PC-3 (cell line): Measurements from ENCODE around the gene RPS2. TPM values are rescaled to one million over a fixed set of nuclear protein-coding genes. Genes with fewer than 3 reads are reported as not detected.
A peak's percentile ranks its signal among the peaks of the same experiment; 100 is the strongest.

Experiments used
- ATAC-seq: fragments of 200-7000 bp; cut with Tn5 transposase; 2 replicates; pipeline ENCODE4 v1.9.1; 2020; ENCODE audit warnings: mild to moderate bottlenecking, moderate library complexity
- BruUV-seq: library from RNA; stranded (reverse); fragments of 400-500 nt; replicated peaks from 2 replicates; lab custom pipeline; 2021; lab: Mats Ljungman, UMichigan
- CTCF ChIA-PET: fragments of 300-600 bp; sonication (Branson Sonifier 250); formaldehyde crosslinking; loops from one replicate; lab custom pipeline; 2022; ENCODE audit warnings: antibody characterized with exemption; lab: Charles Lee
- POLR2A ChIA-PET: fragments of 300-600 bp; sonication (Branson Sonifier 250); formaldehyde crosslinking; loops from one replicate; lab custom pipeline; 2022; ENCODE audit warnings: antibody characterized with exemption; ENCODE audit not compliant: unreplicated experiment; lab: Charles Lee
- DNase-seq: peaks from one replicate; pipeline ENCODE4 v3.0.0-alpha.2; 2015
- H2AFZ ChIP-seq: fragments of 300-600 bp; sonication (generic); 2 replicates; pipeline ENCODE4 v1.6.0; 2016; ENCODE audit warnings: antibody characterized with exemption, low read length
- H3F3A ChIP-seq: fragments of 300-600 bp; sonication (generic); one replicate; pipeline ENCODE4 v1.6.0; 2017; ENCODE audit warnings: antibody characterized with exemption, low read length, control low read depth, mild to moderate bottlenecking; ENCODE audit not compliant: unreplicated experiment
- H3K27ac ChIP-seq: fragments of 300-600 bp; sonication (generic); 2 replicates; pipeline ENCODE4 v1.5.1; 2016; ENCODE audit warnings: mild to moderate bottlenecking, low read length
- H3K27me3 ChIP-seq: fragments of 300-600 bp; sonication (generic); 2 replicates; pipeline ENCODE4 v1.6.1; 2016; ENCODE audit warnings: low read length, mixed read lengths
- H3K36me3 ChIP-seq: fragments of 300-600 bp; sonication (generic); 2 replicates; pipeline ENCODE4 v1.6.1; 2016; ENCODE audit warnings: low read depth, mixed run types, low read length, mixed read lengths
- H3K4me1 ChIP-seq: fragments of 300-600 bp; sonication (generic); 2 replicates; pipeline ENCODE4 v1.5.1; 2016; ENCODE audit warnings: low read length; ENCODE audit not compliant: insufficient read depth
- H3K4me2 ChIP-seq: fragments of 300-600 bp; sonication (generic); 2 replicates; pipeline ENCODE4 v1.6.0; 2016; ENCODE audit warnings: low read length
- H3K4me3 ChIP-seq: fragments of 300-600 bp; sonication (generic); 2 replicates; pipeline ENCODE4 v1.5.1; 2016; ENCODE audit warnings: mild to moderate bottlenecking, low read length, mixed read lengths
- H3K79me2 ChIP-seq: fragments of 300-600 bp; sonication (generic); 2 replicates; pipeline ENCODE4 v1.6.1; 2017; ENCODE audit warnings: low read length, mixed read lengths
- H3K9ac ChIP-seq: fragments of 300-600 bp; sonication (generic); 2 replicates; pipeline ENCODE4 v1.6.0; 2016; ENCODE audit warnings: mild to moderate bottlenecking, low read length
- H3K9me2 ChIP-seq: fragments of 300-600 bp; sonication (generic); replicated peaks from 2 replicates; pipeline ENCODE4 v1.6.1; 2016; ENCODE audit warnings: mixed run types, low read length, mixed read lengths
- H3K9me3 ChIP-seq: fragments of 300-600 bp; sonication (generic); 2 replicates; pipeline ENCODE4 v1.6.1; 2016; ENCODE audit warnings: low read length, mixed read lengths
- H4K20me1 ChIP-seq: fragments of 300-600 bp; sonication (generic); 2 replicates; pipeline ENCODE4 v1.6.1; 2016; ENCODE audit warnings: low read length, mixed read lengths
- EZH2 ChIP-seq: fragments of 300-600 bp; sonication (generic); IDR thresholded peaks from one replicate; pipeline ENCODE4 v1.6.1; 2017; ENCODE audit warnings: antibody characterized with exemption, mild to moderate bottlenecking, low read length; ENCODE audit not compliant: unreplicated experiment
- EZH2phosphoT487 ChIP-seq: fragments of 300-600 bp; sonication (generic); IDR thresholded peaks from 2 replicates; pipeline ENCODE4 v1.6.1; 2018; ENCODE audit warnings: mild to moderate bottlenecking, antibody characterized with exemption, low read length, borderline replicate concordance
- intact Hi-C: fragments of 100-400 bp; cut with micrococcal nuclease; formaldehyde crosslinking; loops from 2 replicates; pipeline ENCODE4 v1.9.0; 2023
- total RNA-seq: library from RNA; depleted of rRNA; stranded (reverse); fragments of >200 nt; gene quantifications from 2 replicates; pipeline ENCODE4 v1.2.3, GENCODE V29; 2014
- TF ChIP-seq, protein P1 (sequence below): fragments of 300-600 bp; sonication (generic); conservative IDR thresholded peaks from 2 replicates; pipeline ENCODE4 v1.5.1; 2017; ENCODE audit warnings: antibody characterized with exemption, low read depth, mild to moderate bottlenecking, low read length

Gene RPS2
- total RNA-seq, 1 experiment from 2014 or later = 2,234 TPM

DNA sequence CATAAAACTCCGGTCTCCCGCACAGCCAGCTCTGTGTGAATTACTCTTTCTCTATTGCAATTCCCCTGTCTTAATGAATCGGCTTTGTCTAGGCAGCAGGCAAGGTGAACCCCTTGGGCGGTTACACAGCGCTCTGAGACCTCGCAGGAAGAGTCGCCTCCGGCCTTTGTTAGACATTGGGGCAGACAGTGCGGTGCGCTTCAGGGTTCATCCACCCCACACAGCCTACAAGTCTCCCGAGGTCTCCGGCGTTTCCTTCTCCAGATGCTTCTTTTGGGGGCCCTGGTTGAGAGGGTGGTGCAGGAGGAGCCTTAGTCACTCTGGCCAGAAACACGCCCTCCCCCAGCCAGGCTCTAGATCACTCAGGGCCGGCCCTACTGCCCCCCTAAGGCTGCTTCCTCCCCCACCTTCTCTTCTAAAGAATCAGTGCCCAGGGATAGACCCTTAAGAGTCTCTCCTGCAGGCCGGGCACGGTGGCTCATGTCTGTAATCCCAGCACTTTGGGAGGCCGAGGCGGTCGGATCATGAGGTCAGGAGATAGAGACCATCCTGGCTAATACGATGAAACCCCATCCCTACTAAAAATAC is 19.9 kb downstream of the RPS2 start:
- Histone ChIP-seq H2AFZ (no peak overlapping the region), H4K20me1 (no peaks in the 10 kb centered on the region), H3K4me1 (peaks cover 11% of the 10 kb centered on the region), H3K79me2 (peaks cover 6% of the 10 kb centered on the region; the same call in 1 of the 2 replicates), H3F3A (no peaks in the 10 kb centered on the region), H3K9ac (no peak overlapping the region), H3K4me2 (no peak overlapping the region), H3K36me3 (no peaks in the 10 kb centered on the region), H3K9me2 (no peaks in the 10 kb centered on the region), H3K4me3 (no peak overlapping the region), H3K27me3 (no peaks in the 10 kb centered on the region), H3K9me3 (no peaks in the 10 kb centered on the region), H3K27ac (no peak overlapping the region)
- intact Hi-C loops = no loop called here
- no peak for ATAC-seq
- DNase-seq = no peak
- no TSS peak for BruUV-seq
- TF ChIP-seq, protein P1, sequence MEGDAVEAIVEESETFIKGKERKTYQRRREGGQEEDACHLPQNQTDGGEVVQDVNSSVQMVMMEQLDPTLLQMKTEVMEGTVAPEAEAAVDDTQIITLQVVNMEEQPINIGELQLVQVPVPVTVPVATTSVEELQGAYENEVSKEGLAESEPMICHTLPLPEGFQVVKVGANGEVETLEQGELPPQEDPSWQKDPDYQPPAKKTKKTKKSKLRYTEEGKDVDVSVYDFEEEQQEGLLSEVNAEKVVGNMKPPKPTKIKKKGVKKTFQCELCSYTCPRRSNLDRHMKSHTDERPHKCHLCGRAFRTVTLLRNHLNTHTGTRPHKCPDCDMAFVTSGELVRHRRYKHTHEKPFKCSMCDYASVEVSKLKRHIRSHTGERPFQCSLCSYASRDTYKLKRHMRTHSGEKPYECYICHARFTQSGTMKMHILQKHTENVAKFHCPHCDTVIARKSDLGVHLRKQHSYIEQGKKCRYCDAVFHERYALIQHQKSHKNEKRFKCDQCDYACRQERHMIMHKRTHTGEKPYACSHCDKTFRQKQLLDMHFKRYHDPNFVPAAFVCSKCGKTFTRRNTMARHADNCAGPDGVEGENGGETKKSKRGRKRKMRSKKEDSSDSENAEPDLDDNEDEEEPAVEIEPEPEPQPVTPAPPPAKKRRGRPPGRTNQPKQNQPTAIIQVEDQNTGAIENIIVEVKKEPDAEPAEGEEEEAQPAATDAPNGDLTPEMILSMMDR = no peak
- TF ChIP-seq EZH2phosphoT487 (no peak), EZH2 (no peak)
- ChIA-PET CTCF (no interaction called here), POLR2A (interaction anchor here (0.6 kb wide), 1 partner anchor 566 kb away, joined by 12 read pairs; no protein-coding TSS in a partner anchor)

GRCh38 chr16:1942810-1943726 is 21.6 kb downstream of the RPS2 start, which contains the start of gene MSRB1:
TSS of gene MSRB1 (minus strand) at chr16:1943199. CDS start at chr16:1943156, 43 bp downstream.
- CTCF ChIA-PET = interaction anchor here (0.6 kb wide), 1 partner anchor 242 kb away, joined by 3 read pairs; no protein-coding TSS in a partner anchor
- ATAC-seq (peak; percentile 95), DNase-seq (peak; percentile 96)
- H3K4me1 ChIP-seq = peaks cover 11% of the 10 kb centered on the region
- no peaks in the 10 kb centered on the region for H3K9me3 ChIP-seq
- BruUV-seq = no TSS peak
- H3K4me2 ChIP-seq = peak within 1 kb of the TSS; percentile 93
- peak within 1 kb of the TSS; percentile 95 for H2AFZ ChIP-seq
- H4K20me1 ChIP-seq = no peaks in the 10 kb centered on the region
- H3F3A ChIP-seq = no peaks in the 10 kb centered on the region
- peak within 1 kb of the TSS; percentile 60 for H3K9ac ChIP-seq
- H3K27ac ChIP-seq = peak within 1 kb of the TSS; percentile 41
- H3K4me3 ChIP-seq = peak within 1 kb of the TSS; percentile 85
- peaks cover 6% of the 10 kb centered on the region; the same call in 1 of the 2 replicates for H3K79me2 ChIP-seq
- H3K27me3 ChIP-seq = no peaks in the 10 kb centered on the region
- intact Hi-C loops = no loop called here
- H3K9me2 ChIP-seq = no peaks in the 10 kb centered on the region
- TF ChIP-seq, protein P1 = no peak
- H3K36me3 ChIP-seq = no peaks in the 10 kb centered on the region
- POLR2A ChIA-PET = interaction anchor here (1.0 kb wide), 1 partner anchor 22 kb away, joined by 3 read pairs; the partner anchor contains the start of gene RPS2
